COLO668 (cell line): Measurements from ENCODE around the gene FXYD6.
A peak's percentile ranks its signal among the peaks of the same experiment; 100 is the strongest.

ENCODE experiments used
- DNase-seq: peaks from one replicate; lab custom pipeline; 2025; ENCODE audit not compliant: unreplicated experiment; lab: John Stamatoyannopoulos, UW

Gene FXYD6

GRCh38 chr11:117849781-117850414, 26.6 kb downstream of the FXYD6 start:
- DNase-seq = no peak

GRCh38 chr11:117843666-117844484, 32.6 kb downstream of the FXYD6 start:
- DNase-seq = peak; percentile 72

- no peak for DNase-seq
These were observed 34.1 kb downstream of the FXYD6 start for GRCh38 chr11:117842131-117842941.

- no peak for DNase-seq
These were observed 34.9 kb downstream of the FXYD6 start for GRCh38 chr11:117841551-117842031.

- no peak for DNase-seq
These were observed 35.4 kb downstream of the FXYD6 start for GRCh38 chr11:117840881-117841550.

- DNase-seq = no peak
These were observed 36.3 kb downstream of the FXYD6 start for GRCh38 chr11:117839936-117840813.

- DNase-seq = no peak
These were observed 37.0 kb downstream of the FXYD6 start for GRCh38 chr11:117839380-117839881.

- DNase-seq = no peak
These were observed 37.6 kb downstream of the FXYD6 start for GRCh38 chr11:117838901-117839300.

GRCh38 chr11:117837791-117838190, 38.7 kb downstream of the FXYD6 start:
- no peak for DNase-seq

GRCh38 chr11:117837070-117837776, 39.2 kb downstream of the FXYD6 start:
- no peak for DNase-seq

GRCh38 chr11:117836077-117836960, 40.1 kb downstream of the FXYD6 start:
- no peak for DNase-seq

- no peak for DNase-seq
These were observed 40.9 kb downstream of the FXYD6 start for GRCh38 chr11:117835576-117835975.

- DNase-seq = no peak
These were observed 41.5 kb downstream of the FXYD6 start for GRCh38 chr11:117834838-117835443.

- DNase-seq = no peak
These were observed 42.2 kb downstream of the FXYD6 start for GRCh38 chr11:117834068-117834810.

- DNase-seq = peak; percentile 96
These were observed 43.0 kb downstream of the FXYD6 start for GRCh38 chr11:117833401-117833891.

- no peak for DNase-seq
These were observed 43.9 kb downstream of the FXYD6 start for GRCh38 chr11:117832511-117832910.
